ENCODE data around the gene TRAPPC3L.

The TRAPPC3L gene

DNA sequence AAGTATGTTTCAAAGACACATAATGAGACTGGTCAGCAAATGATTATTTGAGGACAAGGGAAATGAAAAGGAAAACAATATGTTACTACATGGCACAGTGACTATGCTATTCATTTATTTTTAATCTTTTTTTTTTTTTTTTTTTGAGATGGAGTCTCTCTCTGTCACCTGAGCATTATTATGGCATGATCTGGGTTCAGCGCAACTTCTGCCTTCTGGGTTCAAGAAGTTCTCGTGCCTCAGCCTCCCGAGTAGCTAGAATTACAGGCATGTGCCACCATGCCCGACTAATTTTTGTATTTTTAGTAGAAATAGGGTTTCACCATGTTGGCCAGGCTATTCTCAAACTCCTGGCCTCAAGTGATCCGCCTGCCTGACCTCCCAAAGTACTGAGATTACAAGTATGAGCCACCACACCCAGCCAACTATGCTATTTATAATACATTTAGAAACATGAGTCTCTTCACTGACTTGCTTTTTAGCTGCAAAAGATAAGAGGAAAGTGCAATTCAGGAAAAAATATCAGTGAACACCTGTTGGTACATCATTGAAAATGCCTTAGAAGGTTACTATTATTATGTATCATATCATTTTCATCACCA is 11.4 kb upstream of the TRAPPC3L start:
- H3K4me3 ChIP-seq (ENCODE audit: low read depth, low read length): no peak overlapping the region
- H3K36me3 ChIP-seq (replicated peaks): no peaks in the 10 kb centered on the region
- TF ChIP-seq, protein P1, sequence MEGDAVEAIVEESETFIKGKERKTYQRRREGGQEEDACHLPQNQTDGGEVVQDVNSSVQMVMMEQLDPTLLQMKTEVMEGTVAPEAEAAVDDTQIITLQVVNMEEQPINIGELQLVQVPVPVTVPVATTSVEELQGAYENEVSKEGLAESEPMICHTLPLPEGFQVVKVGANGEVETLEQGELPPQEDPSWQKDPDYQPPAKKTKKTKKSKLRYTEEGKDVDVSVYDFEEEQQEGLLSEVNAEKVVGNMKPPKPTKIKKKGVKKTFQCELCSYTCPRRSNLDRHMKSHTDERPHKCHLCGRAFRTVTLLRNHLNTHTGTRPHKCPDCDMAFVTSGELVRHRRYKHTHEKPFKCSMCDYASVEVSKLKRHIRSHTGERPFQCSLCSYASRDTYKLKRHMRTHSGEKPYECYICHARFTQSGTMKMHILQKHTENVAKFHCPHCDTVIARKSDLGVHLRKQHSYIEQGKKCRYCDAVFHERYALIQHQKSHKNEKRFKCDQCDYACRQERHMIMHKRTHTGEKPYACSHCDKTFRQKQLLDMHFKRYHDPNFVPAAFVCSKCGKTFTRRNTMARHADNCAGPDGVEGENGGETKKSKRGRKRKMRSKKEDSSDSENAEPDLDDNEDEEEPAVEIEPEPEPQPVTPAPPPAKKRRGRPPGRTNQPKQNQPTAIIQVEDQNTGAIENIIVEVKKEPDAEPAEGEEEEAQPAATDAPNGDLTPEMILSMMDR (IDR thresholded peaks at IDR 0.05; ENCODE audit: low read depth, low read length, missing control alignments): no peak
- no peaks in the 10 kb centered on the region for H3K27me3 ChIP-seq (replicated peaks)
- DNase-seq: peak; percentile 28
- in situ Hi-C loops (cut with HindIII; ENCODE audit: low pct_ligation_motif_present, low sequenced_read_pairs): no loop called here
- H3K27ac ChIP-seq: peak overlapping the region; percentile 54

DNA sequence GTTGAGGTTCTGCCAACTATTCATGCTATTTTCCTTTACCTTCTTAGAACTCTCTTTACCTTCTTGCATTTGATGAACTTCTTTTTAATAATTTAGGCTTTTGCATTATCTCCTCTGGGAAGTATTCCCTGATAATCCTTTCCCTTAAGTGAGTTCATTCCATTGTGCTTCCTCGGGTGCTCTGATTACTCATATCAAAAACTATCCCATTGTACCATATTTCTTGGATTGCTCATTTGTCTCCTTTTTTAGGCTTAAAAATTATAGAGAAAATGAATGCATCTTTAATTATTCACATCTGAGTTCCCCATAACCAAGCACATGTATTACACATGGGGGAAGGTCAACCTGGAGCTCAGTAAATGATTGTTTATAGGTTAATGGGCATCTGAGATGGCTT is 10.6 kb upstream of the TRAPPC3L start:
- Histone ChIP-seq H3K4me3 (ENCODE audit: low read depth, low read length) (no peak overlapping the region), H3K36me3 (replicated peaks) (no peaks in the 10 kb centered on the region), H3K27me3 (replicated peaks) (no peaks in the 10 kb centered on the region), H3K27ac (peak overlapping the region; percentile 54)
- in situ Hi-C loops (cut with HindIII; ENCODE audit: low pct_ligation_motif_present, low sequenced_read_pairs): no loop called here
- TF ChIP-seq, protein P1 (IDR thresholded peaks at IDR 0.05; ENCODE audit: low read depth, low read length, missing control alignments): no peak
- DNase-seq: peak; percentile 37

DNA sequence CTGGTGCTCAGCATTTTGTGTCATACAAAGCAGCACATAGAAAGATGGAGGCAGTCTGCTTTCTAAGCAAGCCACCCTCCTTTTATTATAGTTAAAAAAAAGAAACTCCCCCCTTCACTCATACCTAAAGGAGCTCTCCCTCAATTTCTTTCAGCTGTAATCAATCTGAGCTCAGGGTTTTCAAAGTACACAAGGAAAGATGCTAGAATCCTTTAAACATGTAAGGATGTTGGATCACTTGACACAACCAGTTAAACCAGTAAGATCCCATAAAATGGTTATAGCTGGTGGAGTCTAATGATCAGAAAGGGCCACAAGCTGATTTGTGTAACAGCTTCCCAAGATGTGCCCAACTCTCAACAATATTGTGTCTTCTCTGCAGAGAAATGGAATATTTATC is 8.0 kb upstream of the TRAPPC3L start, which contains the start of gene CALHM4:
CALHM4 (plus strand) TSS at position 301 of the 400 bp plus-strand sequence; CDS start at position 344, 43 bp downstream.
- in situ Hi-C loops (cut with HindIII; ENCODE audit: low pct_ligation_motif_present, low sequenced_read_pairs): no loop called here
- TF ChIP-seq, protein P1 (IDR thresholded peaks at IDR 0.05; ENCODE audit: low read depth, low read length, missing control alignments): no peak
- no peak for DNase-seq
- H3K4me3 ChIP-seq (ENCODE audit: low read depth, low read length): no peak within 1 kb of the TSS
- H3K27ac ChIP-seq: no peak within 1 kb of the TSS
- H3K36me3 ChIP-seq (replicated peaks): no peaks in the 10 kb centered on the region
- no peaks in the 10 kb centered on the region for H3K27me3 ChIP-seq (replicated peaks)

DNA sequence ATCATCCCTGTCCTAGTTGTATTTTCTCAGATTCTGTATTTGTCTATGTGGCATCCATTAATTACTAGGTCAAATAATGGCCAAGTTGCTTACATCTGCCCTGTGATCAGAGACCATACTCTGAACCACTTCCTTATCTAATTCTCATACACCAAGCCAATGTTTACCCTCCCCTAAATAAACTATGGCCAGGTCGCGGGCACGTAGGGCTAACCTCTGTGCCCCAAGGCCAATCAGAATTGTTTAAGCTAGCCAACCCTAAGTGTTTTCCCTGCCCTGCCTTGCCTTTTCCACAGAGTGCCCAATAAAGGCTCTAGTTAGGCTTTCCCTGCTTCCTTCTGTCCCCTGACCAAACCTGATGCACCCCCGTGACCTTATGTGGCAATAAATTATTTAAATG is 5.3 kb upstream of the TRAPPC3L start:
- H3K27me3 ChIP-seq (replicated peaks): no peaks in the 10 kb centered on the region
- in situ Hi-C loops (cut with HindIII; ENCODE audit: low pct_ligation_motif_present, low sequenced_read_pairs): no loop called here
- no peaks in the 10 kb centered on the region for H3K36me3 ChIP-seq (replicated peaks)
- no peak for DNase-seq
- no peak overlapping the region for H3K27ac ChIP-seq
- no peak overlapping the region for H3K4me3 ChIP-seq (ENCODE audit: low read depth, low read length)
- TF ChIP-seq, protein P1 (IDR thresholded peaks at IDR 0.05; ENCODE audit: low read depth, low read length, missing control alignments): no peak

DNA sequence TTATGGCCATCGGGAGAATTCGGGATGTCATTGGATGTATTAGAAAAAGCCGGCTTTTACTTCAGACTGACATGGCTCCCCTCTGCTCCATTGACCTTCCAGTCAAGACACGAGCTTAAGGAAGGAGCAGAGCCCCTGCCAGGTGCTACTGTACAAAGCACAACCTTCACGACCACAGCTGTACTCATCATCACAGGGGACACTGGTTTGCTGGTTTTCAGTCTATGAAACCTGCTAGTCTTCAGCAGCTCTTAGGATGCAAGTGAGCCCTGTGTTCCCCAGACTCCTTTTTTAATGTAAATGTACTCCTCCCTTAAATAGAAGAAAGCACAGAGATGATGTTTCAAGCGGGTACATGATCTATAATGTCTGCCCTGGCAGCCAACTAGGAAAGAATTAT is 1.9 kb upstream of the TRAPPC3L start:
- TF ChIP-seq, protein P1 (IDR thresholded peaks at IDR 0.05; ENCODE audit: low read depth, low read length, missing control alignments): no peak
- no peak for DNase-seq
- Histone ChIP-seq H3K27me3 (replicated peaks) (no peaks in the 10 kb centered on the region), H3K36me3 (replicated peaks) (no peaks in the 10 kb centered on the region), H3K27ac (no peak overlapping the region), H3K4me3 (ENCODE audit: low read depth, low read length) (no peak overlapping the region)
- in situ Hi-C loops (cut with HindIII; ENCODE audit: low pct_ligation_motif_present, low sequenced_read_pairs): no loop called here

DNA sequence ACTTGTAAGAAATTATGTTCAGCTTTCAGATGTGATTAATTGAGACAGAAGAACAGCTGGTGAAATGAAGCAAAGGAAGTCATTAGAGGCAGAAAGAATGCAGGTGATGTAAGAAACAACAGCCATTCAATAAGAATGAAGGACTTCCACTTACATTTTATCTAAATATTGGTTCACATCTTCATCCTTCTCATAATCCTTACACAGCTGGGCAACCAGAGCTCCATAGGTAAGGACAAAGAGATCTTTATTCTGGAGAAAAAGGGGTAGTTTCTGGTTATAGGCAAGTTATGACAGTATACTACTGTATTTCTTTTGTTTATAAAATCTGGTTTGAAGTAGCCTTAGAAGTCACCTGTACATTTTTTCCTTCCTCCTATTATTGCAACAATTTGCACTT is 2.3 kb downstream of the TRAPPC3L start:
- no peak overlapping the region for H3K27ac ChIP-seq
- H3K27me3 ChIP-seq (replicated peaks): no peaks in the 10 kb centered on the region
- H3K36me3 ChIP-seq (replicated peaks): no peaks in the 10 kb centered on the region
- no peak overlapping the region for H3K4me3 ChIP-seq (ENCODE audit: low read depth, low read length)
- TF ChIP-seq, protein P1 (IDR thresholded peaks at IDR 0.05; ENCODE audit: low read depth, low read length, missing control alignments): no peak
- no peak for DNase-seq
- in situ Hi-C loops (cut with HindIII; ENCODE audit: low pct_ligation_motif_present, low sequenced_read_pairs): no loop called here

Data from brain microvascular endothelial cell (primary cell).